ENCODE data around the gene FBXW8. TPM values are rescaled to one million over a fixed set of nuclear protein-coding genes. Genes with fewer than 3 reads are reported as not detected.

Gene FBXW8
- total RNA-seq, 4 donors from 2014 or later = 4.2 to 5.6 (median 4.7) TPM

GRCh38 chr12:116962197-116962596, 51.4 kb downstream of the FBXW8 start:
- no peak for TF ChIP-seq POLR2A (IDR thresholded peaks at IDR 0.05)
- TF ChIP-seq, protein P1, sequence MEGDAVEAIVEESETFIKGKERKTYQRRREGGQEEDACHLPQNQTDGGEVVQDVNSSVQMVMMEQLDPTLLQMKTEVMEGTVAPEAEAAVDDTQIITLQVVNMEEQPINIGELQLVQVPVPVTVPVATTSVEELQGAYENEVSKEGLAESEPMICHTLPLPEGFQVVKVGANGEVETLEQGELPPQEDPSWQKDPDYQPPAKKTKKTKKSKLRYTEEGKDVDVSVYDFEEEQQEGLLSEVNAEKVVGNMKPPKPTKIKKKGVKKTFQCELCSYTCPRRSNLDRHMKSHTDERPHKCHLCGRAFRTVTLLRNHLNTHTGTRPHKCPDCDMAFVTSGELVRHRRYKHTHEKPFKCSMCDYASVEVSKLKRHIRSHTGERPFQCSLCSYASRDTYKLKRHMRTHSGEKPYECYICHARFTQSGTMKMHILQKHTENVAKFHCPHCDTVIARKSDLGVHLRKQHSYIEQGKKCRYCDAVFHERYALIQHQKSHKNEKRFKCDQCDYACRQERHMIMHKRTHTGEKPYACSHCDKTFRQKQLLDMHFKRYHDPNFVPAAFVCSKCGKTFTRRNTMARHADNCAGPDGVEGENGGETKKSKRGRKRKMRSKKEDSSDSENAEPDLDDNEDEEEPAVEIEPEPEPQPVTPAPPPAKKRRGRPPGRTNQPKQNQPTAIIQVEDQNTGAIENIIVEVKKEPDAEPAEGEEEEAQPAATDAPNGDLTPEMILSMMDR (IDR thresholded peaks at IDR 0.05 in 4 of 5, conservative IDR thresholded peaks at IDR 0.05 in 1 of 5) = no peak
- no peaks in the 10 kb centered on the region for H3K27me3 ChIP-seq
- H3K9me3 ChIP-seq = no peaks in the 10 kb centered on the region
- intact Hi-C loops (cut with DNase I; ENCODE audit: low total_unique reads) (no loop called here), in situ Hi-C loops (cut with MboI; ENCODE audit: low sequenced_read_pairs in 4 of 4) (loop anchor here in 2 of 4 donors (25.0 kb wide), 1 partner anchor 250 kb away; no protein-coding TSS in a partner anchor)
- ATAC-seq (no peak), DNase-seq (no peak)
- peaks cover 0 to 12% of the 10 kb centered on the region in 2 donors for H3K4me1 ChIP-seq
- peak overlapping the region in 2 of 4 donors; percentile 4 to 17 for H3K27ac ChIP-seq
- no peak overlapping the region for H3K4me3 ChIP-seq
- H3K36me3 ChIP-seq = peaks cover 0 to 8% of the 10 kb centered on the region in 2 donors

GRCh38 chr12:116962783-116963356, 52.1 kb downstream of the FBXW8 start:
- intact Hi-C loops (cut with DNase I; ENCODE audit: low total_unique reads) = no loop called here
- peaks cover 0 to 8% of the 10 kb centered on the region in 2 donors for H3K36me3 ChIP-seq
- TF ChIP-seq POLR2A (IDR thresholded peaks at IDR 0.05) = no peak
- TF ChIP-seq, protein P1 (IDR thresholded peaks at IDR 0.05 in 4 of 5, conservative IDR thresholded peaks at IDR 0.05 in 1 of 5) = no peak
- no peak for ATAC-seq
- no peaks in the 10 kb centered on the region for H3K27me3 ChIP-seq
- DNase-seq = no peak
- no peak overlapping the region for H3K4me3 ChIP-seq
- peaks cover 0 to 12% of the 10 kb centered on the region in 2 donors for H3K4me1 ChIP-seq
- in situ Hi-C loops (cut with MboI; ENCODE audit: low sequenced_read_pairs in 4 of 4) = loop anchor here in 2 of 4 donors (25.0 kb wide), 1 partner anchor 251 kb away; no protein-coding TSS in a partner anchor
- H3K9me3 ChIP-seq = no peaks in the 10 kb centered on the region
- H3K27ac ChIP-seq = peak overlapping the region in 2 of 4 donors; percentile 4 to 17

- no peak for DNase-seq
- no peak overlapping the region for H3K27ac ChIP-seq
- H3K4me3 ChIP-seq = no peak overlapping the region
- in situ Hi-C loops (cut with MboI; ENCODE audit: low sequenced_read_pairs in 4 of 4) (loop anchor here in 2 of 4 donors (25.0 kb wide), 1 partner anchor 252 kb away; no protein-coding TSS in a partner anchor), intact Hi-C loops (cut with DNase I; ENCODE audit: low total_unique reads) (no loop called here)
- TF ChIP-seq, protein P1 (IDR thresholded peaks at IDR 0.05 in 4 of 5, conservative IDR thresholded peaks at IDR 0.05 in 1 of 5) = no peak
- peaks cover 0 to under 1% of the 10 kb centered on the region in 2 donors for H3K4me1 ChIP-seq
- peaks cover 0 to 8% of the 10 kb centered on the region in 2 donors for H3K36me3 ChIP-seq
- no peaks in the 10 kb centered on the region for H3K9me3 ChIP-seq
- H3K27me3 ChIP-seq = no peaks in the 10 kb centered on the region
- no peak for ATAC-seq
These were observed 53.6 kb downstream of the FBXW8 start for GRCh38 chr12:116964054-116965050.

DNA sequence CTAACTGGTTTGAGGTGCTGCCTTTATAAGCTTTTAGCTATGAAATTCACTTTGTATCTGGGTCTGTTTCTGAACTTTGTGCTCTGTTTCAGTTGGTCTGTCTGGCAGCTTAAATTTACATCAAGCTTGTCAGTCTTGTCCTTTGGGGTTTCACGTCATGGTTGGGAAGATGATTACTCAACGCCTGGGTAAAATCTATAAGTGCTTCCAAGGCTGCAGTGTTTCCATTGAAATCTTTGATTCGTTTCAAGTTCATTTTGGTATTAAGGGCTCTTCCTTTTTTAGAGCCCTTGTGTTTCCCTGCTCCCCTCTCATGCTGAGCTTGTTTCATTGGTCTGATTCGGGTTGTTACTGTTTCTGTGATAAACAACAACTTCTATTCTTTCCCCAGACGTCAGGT, 58.2 kb downstream of the FBXW8 start:
- DNase-seq = no peak
- no peak overlapping the region for H3K4me3 ChIP-seq
- H3K27ac ChIP-seq = no peak overlapping the region
- ATAC-seq = no peak
- intact Hi-C loops (cut with DNase I; ENCODE audit: low total_unique reads) (no loop called here), in situ Hi-C loops (cut with MboI; ENCODE audit: low sequenced_read_pairs in 4 of 4) (loop anchor here in 2 of 4 donors (25.0 kb wide), 1 partner anchor 257 kb away; no protein-coding TSS in a partner anchor)
- H3K27me3 ChIP-seq = no peaks in the 10 kb centered on the region
- no peaks in the 10 kb centered on the region for H3K9me3 ChIP-seq
- no peak for TF ChIP-seq POLR2A (IDR thresholded peaks at IDR 0.05)
- TF ChIP-seq, protein P1 (IDR thresholded peaks at IDR 0.05 in 4 of 5, conservative IDR thresholded peaks at IDR 0.05 in 1 of 5) = no peak
- peaks cover 0 to 8% of the 10 kb centered on the region in 2 donors for H3K36me3 ChIP-seq
- no peaks in the 10 kb centered on the region for H3K4me1 ChIP-seq
